OCI-LY7 (cell line): ENCODE results near the gene RAB35. TPM values are rescaled to one million over a fixed set of nuclear protein-coding genes. Genes with fewer than 3 reads are reported as not detected.

Experiments
- BruUV-seq: library from RNA; stranded (reverse); fragments of 400-500 nt; replicated peaks from 2 replicates; lab custom pipeline; 2021; lab: Mats Ljungman, UMichigan
- CTCF ChIA-PET: fragments of 300-600 bp; sonication (Branson Sonifier 250); formaldehyde crosslinking; loops from one replicate; lab custom pipeline; 2022; ENCODE audit warnings: antibody characterized with exemption; ENCODE audit not compliant: unreplicated experiment; lab: Charles Lee
- POLR2A ChIA-PET: fragments of 300-600 bp; sonication (Branson Sonifier 250); formaldehyde crosslinking; loops from one replicate; lab custom pipeline; 2022; ENCODE audit warnings: antibody characterized with exemption; lab: Charles Lee
- DNase-seq: peaks from one replicate; pipeline ENCODE4 v3.0.0-alpha.2; 2015; ENCODE audit warnings: low spot score
- H2AFZ ChIP-seq: fragments of 200-600 bp; sonication (generic), shearing (Covaris generic); 2 replicates; pipeline ENCODE4 v1.6.1; 2014; ENCODE audit warnings: mild to moderate bottlenecking, antibody characterized with exemption, low read length, moderate library complexity
- H3K27ac ChIP-seq: fragments of 200-600 bp; sonication (generic); 2 replicates; pipeline ENCODE4 v1.5.1; 2014; ENCODE audit warnings: mixed run types, low read depth, mild to moderate bottlenecking, moderate library complexity, low read length, inconsistent platforms; ENCODE audit not compliant: poor library complexity, severe bottlenecking
- H3K36me3 ChIP-seq: fragments of 200-600 bp; sonication (generic); 2 replicates; pipeline ENCODE4 v1.6.1; 2014; ENCODE audit warnings: mild to moderate bottlenecking, antibody characterized with exemption, low read length, moderate library complexity, mixed read lengths; ENCODE audit not compliant: insufficient read depth
- H3K4me1 ChIP-seq: fragments of 200-600 bp; sonication (generic); 2 replicates; pipeline ENCODE4 v1.5.1; 2014; ENCODE audit warnings: mild to moderate bottlenecking, low read length; ENCODE audit not compliant: insufficient read depth, poor library complexity, severe bottlenecking
- H3K4me2 ChIP-seq: fragments of 200-600 bp; sonication (generic); 2 replicates; pipeline ENCODE4 v1.6.1; 2014; ENCODE audit warnings: mild to moderate bottlenecking, low read length
- H3K4me3 ChIP-seq: fragments of 200-600 bp; sonication (generic); 2 replicates; pipeline ENCODE4 v1.5.1; 2014; ENCODE audit warnings: mild to moderate bottlenecking, low read depth, low read length; ENCODE audit not compliant: poor library complexity, severe bottlenecking
- H3K79me2 ChIP-seq: fragments of 200-600 bp; sonication (generic); 2 replicates; pipeline ENCODE4 v1.6.1; 2016; ENCODE audit warnings: low read depth, mild to moderate bottlenecking, low read length, moderate library complexity, mixed read lengths; ENCODE audit not compliant: insufficient read depth
- H3K9me2 ChIP-seq: fragments of 200-600 bp; sonication (generic); 2 replicates; pipeline ENCODE4 v1.6.1; 2016; ENCODE audit warnings: mild to moderate bottlenecking, low read length, mixed read lengths; ENCODE audit not compliant: insufficient read depth
- H3K9me3 ChIP-seq: fragments of 200-600 bp; sonication (generic); 2 replicates; pipeline ENCODE4 v1.6.1; 2014; ENCODE audit warnings: mild to moderate bottlenecking, mixed run types, low read length, mixed read lengths
- H4K20me1 ChIP-seq: fragments of 200-600 bp; sonication (generic); 2 replicates; pipeline ENCODE4 v1.6.1; 2014; ENCODE audit warnings: mild to moderate bottlenecking, antibody characterized with exemption, low read length, moderate library complexity, mixed read lengths; ENCODE audit not compliant: insufficient read depth
- CTCF ChIP-seq: fragments of 200-600 bp; sonication (generic); conservative IDR thresholded peaks from 2 replicates; pipeline ENCODE4 v1.5.1; 2014; ENCODE audit warnings: mild to moderate bottlenecking, antibody characterized with exemption, low read length, moderate library complexity, mixed read lengths
- EZH2phosphoT487 ChIP-seq: fragments of 200-600 bp; sonication (generic); IDR thresholded peaks from 2 replicates; pipeline ENCODE4 v1.6.1; 2018; ENCODE audit warnings: low read depth, borderline replicate concordance, mild to moderate bottlenecking, mixed run types, antibody characterized with exemption, low read length, moderate library complexity, mixed read lengths
- intact Hi-C: fragments of 100-400 bp; cut with micrococcal nuclease; formaldehyde crosslinking; loops from one replicate; pipeline ENCODE4 v1.10.0; 2022; ENCODE audit not compliant: unreplicated experiment
- total RNA-seq, 2 experiments: library from RNA; depleted of rRNA in 1 of 2; stranded (reverse); fragments of >200 nt in 1 of 2; shearing (Covaris generic) in 1 of 2; gene quantifications; 2 replicates each; pipeline ENCODE4 v1.2.3, GENCODE V29; 2014 to 2022

Gene RAB35
- total RNA-seq, 2 experiments from 2014 or later = 42.2 to 85.9 TPM

- DNase-seq = no peak
- ChIA-PET CTCF (no interaction called here), POLR2A (no interaction called here)
- Histone ChIP-seq H4K20me1 (no peaks in the 10 kb centered on the region), H3K4me3 (no peak overlapping the region), H3K4me1 (peaks cover 21% of the 10 kb centered on the region), H3K9me3 (no peaks in the 10 kb centered on the region), H2AFZ (no peak overlapping the region), H3K79me2 (no peaks in the 10 kb centered on the region), H3K27ac (no peak overlapping the region), H3K9me2 (no peaks in the 10 kb centered on the region), H3K36me3 (peaks cover 97% of the 10 kb centered on the region), H3K4me2 (no peak overlapping the region)
- TF ChIP-seq EZH2phosphoT487 = no peak
- no peak for TF ChIP-seq CTCF
- intact Hi-C loops = no loop called here
- TSS peak; percentile 41 for BruUV-seq
Observed at GRCh38 chr12:120137833-120138232, 21.3 kb upstream of the RAB35 start.

- CTCF ChIA-PET = no interaction called here
- Histone ChIP-seq H3K4me2 (no peak overlapping the region), H3K9me2 (no peaks in the 10 kb centered on the region), H3K4me1 (peaks cover 33% of the 10 kb centered on the region), H3K4me3 (no peak overlapping the region), H3K79me2 (no peaks in the 10 kb centered on the region), H4K20me1 (no peaks in the 10 kb centered on the region), H3K36me3 (peaks cover 96% of the 10 kb centered on the region), H3K9me3 (no peaks in the 10 kb centered on the region), H3K27ac (no peak overlapping the region), H2AFZ (no peak overlapping the region)
- BruUV-seq = no TSS peak
- TF ChIP-seq CTCF = no peak
- TF ChIP-seq EZH2phosphoT487 = no peak
- intact Hi-C loops = no loop called here
- DNase-seq = no peak
- POLR2A ChIA-PET = interaction anchor here (1.5 kb wide), 1 partner anchor 18 kb away, joined by 3 read pairs; no protein-coding TSS in a partner anchor
Observed at GRCh38 chr12:120136093-120136770, 19.7 kb upstream of the RAB35 start.
